Measurements from ENCODE around the gene PHLDB3.
"Not testable (repeated sequence)": the region's sequence is repeated elsewhere in the genome, so short reads cannot be mapped to it uniquely, and the experiment has no call there.

DNA sequence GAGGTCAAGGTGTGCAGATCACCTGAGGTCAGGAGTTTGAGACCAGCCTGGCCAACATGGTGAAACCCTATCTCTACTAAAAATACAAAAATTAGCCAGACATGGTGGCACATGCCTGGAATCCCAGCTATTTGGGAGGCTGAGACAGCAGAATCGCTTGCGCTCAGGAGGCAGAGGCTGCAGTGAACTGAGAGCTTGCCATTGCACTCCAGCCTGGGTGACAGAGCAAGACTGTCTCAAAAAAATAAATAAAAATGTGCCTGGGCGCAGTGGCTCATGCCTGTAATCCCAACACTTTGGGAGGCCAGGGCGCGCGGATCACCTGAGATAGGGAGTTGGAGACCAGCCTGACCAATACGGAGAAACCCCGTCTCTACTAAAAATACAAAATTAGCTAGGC lies 19.1 kb upstream of the PHLDB3 start:
- not testable (repeated sequence) for TF ChIP-seq POLR2AphosphoS5 (IDR thresholded peaks at IDR 0.05; ENCODE audit: insufficient read depth, low read depth, low read length); POLR2A (IDR thresholded peaks at IDR 0.05; ENCODE audit: low read depth, low read length); EZH2 (IDR thresholded peaks at IDR 0.05; ENCODE audit: borderline replicate concordance, low read depth, low read length, severe bottlenecking); GATA2 (IDR thresholded peaks at IDR 0.05; ENCODE audit: insufficient read depth, insufficient read length, low read depth, low read length); MYC (IDR thresholded peaks at IDR 0.05; ENCODE audit: low read depth, low read length)
- TF ChIP-seq, protein P1, sequence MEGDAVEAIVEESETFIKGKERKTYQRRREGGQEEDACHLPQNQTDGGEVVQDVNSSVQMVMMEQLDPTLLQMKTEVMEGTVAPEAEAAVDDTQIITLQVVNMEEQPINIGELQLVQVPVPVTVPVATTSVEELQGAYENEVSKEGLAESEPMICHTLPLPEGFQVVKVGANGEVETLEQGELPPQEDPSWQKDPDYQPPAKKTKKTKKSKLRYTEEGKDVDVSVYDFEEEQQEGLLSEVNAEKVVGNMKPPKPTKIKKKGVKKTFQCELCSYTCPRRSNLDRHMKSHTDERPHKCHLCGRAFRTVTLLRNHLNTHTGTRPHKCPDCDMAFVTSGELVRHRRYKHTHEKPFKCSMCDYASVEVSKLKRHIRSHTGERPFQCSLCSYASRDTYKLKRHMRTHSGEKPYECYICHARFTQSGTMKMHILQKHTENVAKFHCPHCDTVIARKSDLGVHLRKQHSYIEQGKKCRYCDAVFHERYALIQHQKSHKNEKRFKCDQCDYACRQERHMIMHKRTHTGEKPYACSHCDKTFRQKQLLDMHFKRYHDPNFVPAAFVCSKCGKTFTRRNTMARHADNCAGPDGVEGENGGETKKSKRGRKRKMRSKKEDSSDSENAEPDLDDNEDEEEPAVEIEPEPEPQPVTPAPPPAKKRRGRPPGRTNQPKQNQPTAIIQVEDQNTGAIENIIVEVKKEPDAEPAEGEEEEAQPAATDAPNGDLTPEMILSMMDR (IDR thresholded peaks at IDR 0.05; ENCODE audit: extremely low read depth in 1 of 2, insufficient read depth in 1 of 2, low read depth in 1 of 2, low read length in 2 of 2) = not testable (repeated sequence)
